ENCODE measurements around the gene GATD1.

Gene GATD1

DNA sequence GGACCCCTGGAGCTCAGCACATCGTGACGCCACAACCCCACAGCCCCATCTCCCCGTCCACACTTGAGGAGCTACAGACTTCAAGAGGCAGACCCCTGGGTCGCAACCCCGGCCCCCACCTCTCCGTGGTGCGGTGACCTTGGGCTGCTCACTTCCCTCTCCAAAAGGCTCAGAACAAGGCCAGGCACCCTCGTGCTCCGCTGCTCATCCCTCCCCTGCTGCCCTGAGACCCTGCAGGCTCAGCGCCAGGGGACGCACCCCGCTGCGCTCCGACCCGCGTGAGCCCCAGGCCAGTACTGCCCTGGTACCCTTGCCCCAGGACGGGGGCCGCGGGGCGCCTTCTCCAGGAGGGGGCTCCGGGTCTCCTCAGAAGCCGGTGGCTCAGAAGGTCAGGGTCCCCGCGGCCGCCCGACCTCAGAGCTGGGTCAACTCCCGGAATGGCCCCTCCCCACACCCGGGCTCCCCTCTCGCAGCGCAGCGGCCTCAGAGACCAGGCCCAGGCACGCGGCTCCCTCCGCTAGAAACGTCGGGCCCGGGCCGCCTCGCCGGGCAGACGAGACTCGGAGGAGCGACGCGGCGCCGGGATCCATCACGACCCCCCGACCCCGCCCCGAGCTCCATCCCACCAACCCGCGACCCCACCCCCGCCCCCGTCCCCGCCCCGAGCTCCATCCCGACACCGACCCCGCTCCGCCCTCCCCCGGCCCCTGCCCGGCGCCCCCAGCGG is 563 bp downstream of the GATD1 start:
- TF ChIP-seq, protein P1, sequence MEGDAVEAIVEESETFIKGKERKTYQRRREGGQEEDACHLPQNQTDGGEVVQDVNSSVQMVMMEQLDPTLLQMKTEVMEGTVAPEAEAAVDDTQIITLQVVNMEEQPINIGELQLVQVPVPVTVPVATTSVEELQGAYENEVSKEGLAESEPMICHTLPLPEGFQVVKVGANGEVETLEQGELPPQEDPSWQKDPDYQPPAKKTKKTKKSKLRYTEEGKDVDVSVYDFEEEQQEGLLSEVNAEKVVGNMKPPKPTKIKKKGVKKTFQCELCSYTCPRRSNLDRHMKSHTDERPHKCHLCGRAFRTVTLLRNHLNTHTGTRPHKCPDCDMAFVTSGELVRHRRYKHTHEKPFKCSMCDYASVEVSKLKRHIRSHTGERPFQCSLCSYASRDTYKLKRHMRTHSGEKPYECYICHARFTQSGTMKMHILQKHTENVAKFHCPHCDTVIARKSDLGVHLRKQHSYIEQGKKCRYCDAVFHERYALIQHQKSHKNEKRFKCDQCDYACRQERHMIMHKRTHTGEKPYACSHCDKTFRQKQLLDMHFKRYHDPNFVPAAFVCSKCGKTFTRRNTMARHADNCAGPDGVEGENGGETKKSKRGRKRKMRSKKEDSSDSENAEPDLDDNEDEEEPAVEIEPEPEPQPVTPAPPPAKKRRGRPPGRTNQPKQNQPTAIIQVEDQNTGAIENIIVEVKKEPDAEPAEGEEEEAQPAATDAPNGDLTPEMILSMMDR (conservative IDR thresholded peaks at IDR 0.05; ENCODE audit: low read depth): no peak
- POLR2A ChIA-PET (ENCODE audit: low non-redundant PET): no interaction called here
- no peak for DNase-seq (ENCODE audit: low spot score)
- CTCF ChIA-PET: no interaction called here
- H3K27ac ChIP-seq: peak overlapping the region; percentile 81

DNA sequence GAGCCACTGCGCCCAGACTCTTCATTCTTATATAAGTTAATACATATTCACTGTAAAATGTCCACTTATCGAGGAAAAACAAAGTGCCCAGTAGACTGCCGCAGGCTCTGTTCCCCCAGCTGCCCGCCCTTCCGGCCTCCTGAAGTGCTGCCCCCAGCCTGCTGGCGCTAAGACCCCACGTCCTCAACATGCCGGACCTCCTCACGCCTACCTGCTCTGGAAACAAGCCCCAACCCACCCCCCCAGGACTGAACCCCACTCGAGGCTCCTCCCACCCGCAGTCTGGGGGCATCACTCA is 1.1 kb downstream of the GATD1 start:
- TF ChIP-seq, protein P1 (conservative IDR thresholded peaks at IDR 0.05; ENCODE audit: low read depth): no peak
- POLR2A ChIA-PET (ENCODE audit: low non-redundant PET): no interaction called here
- CTCF ChIA-PET: no interaction called here
- H3K27ac ChIP-seq: peak overlapping the region; percentile 81
- DNase-seq (ENCODE audit: low spot score): no peak

DNA sequence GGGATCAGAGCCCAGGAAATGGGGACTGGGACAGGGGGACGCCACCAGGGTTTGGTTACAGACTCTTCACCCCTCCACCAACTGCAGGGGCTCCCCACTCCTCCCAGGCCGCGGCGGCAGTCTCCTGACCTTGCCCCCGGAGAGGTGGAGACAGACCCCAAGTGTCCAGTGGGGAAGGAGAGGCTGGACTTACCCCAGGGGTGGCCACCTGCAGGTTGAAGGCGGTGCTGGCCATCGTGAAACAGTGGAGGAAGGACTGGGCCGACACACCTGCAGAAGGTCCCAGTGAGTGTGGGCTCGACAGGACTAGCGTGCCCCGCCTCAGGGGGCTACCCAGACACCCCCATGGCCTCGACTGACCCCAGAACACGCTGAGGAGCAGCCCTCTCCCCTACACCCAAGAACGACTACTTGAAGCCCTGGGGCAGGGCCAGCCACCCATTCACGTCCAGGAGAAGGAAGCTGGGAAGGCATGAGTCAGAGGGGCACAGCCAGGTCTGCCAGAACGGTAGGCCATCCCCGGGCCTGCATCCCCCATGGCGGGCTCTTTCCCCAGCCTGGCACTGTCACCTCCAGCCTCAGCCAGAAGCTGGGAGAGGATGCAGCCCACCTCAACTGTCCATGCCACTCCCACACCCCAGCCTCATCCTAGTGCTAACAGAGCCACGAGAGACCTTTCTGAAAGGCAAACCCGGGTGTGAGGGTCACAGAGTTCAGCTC is 2.3 kb downstream of the GATD1 start:
- TF ChIP-seq, protein P1 (conservative IDR thresholded peaks at IDR 0.05; ENCODE audit: low read depth): no peak
- POLR2A ChIA-PET (ENCODE audit: low non-redundant PET): interaction anchor here (0.6 to 1.0 kb wide), 2 partner anchors 9 to 14 kb away, joined by 3 read pairs; no protein-coding TSS in a partner anchor
- CTCF ChIA-PET: interaction anchor here (0.6 kb wide), 2 partner anchors 73 to 104 kb away, joined by 3 read pairs; no protein-coding TSS in a partner anchor
- peak overlapping the region; percentile 81 for H3K27ac ChIP-seq
- DNase-seq (ENCODE audit: low spot score): peak; percentile 72

DNA sequence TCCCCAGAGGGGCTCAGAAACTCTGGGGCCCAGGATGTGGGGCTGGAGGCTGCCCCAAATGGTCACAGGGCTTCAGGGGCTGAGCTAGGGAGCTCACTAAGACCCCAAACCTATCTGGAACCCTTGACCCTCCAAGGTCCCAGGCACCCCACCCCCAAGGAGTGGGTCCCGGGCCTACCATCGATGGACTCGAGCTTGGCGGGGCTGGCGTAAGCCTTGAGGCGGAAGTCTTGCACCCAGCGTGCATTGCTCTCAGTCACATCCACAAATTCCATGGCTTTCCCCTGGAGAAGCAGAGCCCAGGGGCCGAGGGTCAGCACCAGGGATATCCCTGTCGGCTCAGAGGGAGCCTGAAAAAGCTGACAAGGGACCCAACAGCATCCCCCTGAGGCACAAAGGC is 3.5 kb downstream of the GATD1 start:
- TF ChIP-seq, protein P1 (conservative IDR thresholded peaks at IDR 0.05; ENCODE audit: low read depth): no peak
- DNase-seq (ENCODE audit: low spot score): no peak
- ChIA-PET POLR2A (ENCODE audit: low non-redundant PET) (no interaction called here), CTCF (interaction anchor here (0.6 kb wide), 2 partner anchors 19 to 133 kb away, joined by 4 read pairs; no protein-coding TSS in a partner anchor)
- H3K27ac ChIP-seq: peak overlapping the region; percentile 81

DNA sequence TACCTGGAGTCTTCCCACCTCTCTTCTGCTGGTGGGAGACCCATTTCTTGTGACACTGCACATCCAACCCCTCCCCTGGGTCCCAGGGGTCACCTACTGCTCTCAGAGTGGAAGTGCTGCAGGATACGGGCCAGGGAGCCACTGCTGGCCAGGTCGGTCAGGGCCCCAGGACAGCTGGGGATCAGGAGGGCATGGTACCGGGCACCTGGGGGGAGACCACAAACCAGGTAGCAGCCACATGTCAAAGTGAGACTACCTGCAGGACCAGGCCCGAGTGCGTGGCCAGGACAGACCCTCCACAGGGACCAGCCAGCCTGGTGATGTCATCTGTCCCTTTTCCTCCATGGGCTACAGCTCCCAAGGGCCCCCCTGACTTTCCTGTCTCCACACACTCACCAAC is 3.9 kb downstream of the GATD1 start:
- ChIA-PET CTCF (interaction anchor here (0.6 kb wide), 2 partner anchors 18 to 133 kb away, joined by 4 read pairs; no protein-coding TSS in a partner anchor), POLR2A (ENCODE audit: low non-redundant PET) (no interaction called here)
- TF ChIP-seq, protein P1 (conservative IDR thresholded peaks at IDR 0.05; ENCODE audit: low read depth): no peak
- no peak for DNase-seq (ENCODE audit: low spot score)
- peak overlapping the region; percentile 81 for H3K27ac ChIP-seq

DNA sequence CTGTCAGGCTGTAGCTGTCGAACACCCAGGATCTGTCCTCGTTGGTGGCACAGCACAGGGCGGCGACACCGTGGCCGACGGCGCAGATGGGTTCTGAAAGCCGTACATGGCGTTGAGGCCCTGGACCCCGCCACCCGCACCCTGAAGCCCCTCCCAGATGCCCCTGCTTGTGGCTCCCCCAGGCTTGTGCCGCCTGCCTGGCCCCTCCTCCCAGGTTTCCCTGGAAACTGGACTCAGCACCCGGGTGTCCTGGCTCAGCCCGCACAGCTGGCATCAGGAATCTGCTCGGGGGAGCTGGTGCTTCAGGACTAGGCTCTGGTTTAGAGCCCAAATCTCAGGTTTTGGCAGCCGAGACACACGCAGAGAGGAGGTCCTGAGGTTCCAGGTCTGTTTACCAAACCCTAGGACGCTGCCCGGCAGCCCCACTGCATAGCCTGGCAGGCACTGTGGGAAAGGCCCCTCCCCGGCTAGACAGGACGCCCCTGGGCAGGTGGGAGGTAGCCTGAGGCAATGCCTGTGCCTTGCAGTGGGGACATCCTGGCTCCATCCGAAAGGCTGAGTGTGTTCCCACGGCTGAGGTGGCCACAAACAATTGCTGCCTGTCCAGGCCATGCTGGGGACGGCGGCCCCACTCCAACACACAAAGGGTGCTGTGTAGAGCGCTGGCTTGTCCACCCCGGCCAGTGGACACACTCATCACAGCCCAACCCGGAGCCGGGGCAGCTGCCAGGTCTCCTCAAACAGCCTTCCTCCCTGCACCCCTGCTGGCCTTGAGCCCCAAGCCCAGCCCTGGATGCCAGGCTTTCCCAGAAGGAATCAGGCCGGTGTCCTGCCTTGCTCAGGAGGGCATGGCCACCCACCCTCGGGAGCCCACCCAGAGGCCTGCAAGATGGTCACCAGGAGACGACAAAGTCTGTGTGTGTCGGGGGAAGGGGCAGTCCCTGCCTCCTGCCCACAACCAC is 4.6 kb downstream of the GATD1 start:
- no peak for DNase-seq (ENCODE audit: low spot score)
- ChIA-PET CTCF (no interaction called here), POLR2A (ENCODE audit: low non-redundant PET) (no interaction called here)
- H3K27ac ChIP-seq: peak overlapping the region; percentile 81
- TF ChIP-seq, protein P1 (conservative IDR thresholded peaks at IDR 0.05; ENCODE audit: low read depth): no peak

Data from RWPE1 (cell line).